ENCODE measurements around the gene BRSK2.

Gene BRSK2

DNA sequence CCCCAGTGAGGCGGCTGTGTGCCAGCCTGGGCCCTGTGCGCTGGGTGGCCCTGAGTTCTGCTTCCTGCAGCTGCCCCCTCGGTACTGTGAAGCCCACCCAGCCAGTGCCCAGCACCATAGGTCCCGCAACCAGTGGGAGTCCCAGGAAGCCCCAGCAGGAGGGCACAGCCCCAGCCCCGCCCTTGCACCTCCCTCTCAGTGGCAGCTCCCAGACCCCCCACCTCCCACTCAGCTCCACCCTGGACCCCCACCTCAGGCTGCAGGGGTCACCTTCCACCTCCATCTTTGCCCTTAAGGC, 66.0 kb downstream of the BRSK2 start:
- H3K27ac ChIP-seq (ENCODE audit: low read depth, low read length): no peak overlapping the region
- H3K4me3 ChIP-seq (ENCODE audit: low read depth in 1 of 5, low read length in 5 of 5): no peak overlapping the region
- peaks cover 0 to 26% (median 15%) of the 10 kb centered on the region in 5 donors for H3K27me3 ChIP-seq (ENCODE audit: control insufficient read depth in 5 of 5, insufficient read depth in 4 of 5, low read length in 5 of 5)
- H3K4me1 ChIP-seq (ENCODE audit: control insufficient read depth in 5 of 5, insufficient read depth in 5 of 5, low read length in 5 of 5): peaks cover 0 to 21% (median 8%) of the 10 kb centered on the region in 5 donors
- no peaks in the 10 kb centered on the region for H3K36me3 ChIP-seq (ENCODE audit: control insufficient read depth in 5 of 5, insufficient read depth in 5 of 5, low read length in 5 of 5)
- no peak overlapping the region for H3K9ac ChIP-seq (ENCODE audit: low read length in 5 of 5)
- no peaks in the 10 kb centered on the region for H3K9me3 ChIP-seq (ENCODE audit: control insufficient read depth in 5 of 5, low read length in 5 of 5)

- no peak overlapping the region for H3K9ac ChIP-seq (ENCODE audit: low read length in 5 of 5)
- no peaks in the 10 kb centered on the region for H3K36me3 ChIP-seq (ENCODE audit: control insufficient read depth in 5 of 5, insufficient read depth in 5 of 5, low read length in 5 of 5)
- no peak overlapping the region for H3K27ac ChIP-seq (ENCODE audit: low read depth, low read length)
- peaks cover 0 to 25% (median 11%) of the 10 kb centered on the region in 5 donors for H3K4me1 ChIP-seq (ENCODE audit: control insufficient read depth in 5 of 5, insufficient read depth in 5 of 5, low read length in 5 of 5)
- no peaks in the 10 kb centered on the region for H3K9me3 ChIP-seq (ENCODE audit: control insufficient read depth in 5 of 5, low read length in 5 of 5)
- H3K4me3 ChIP-seq (ENCODE audit: low read depth in 1 of 5, low read length in 5 of 5): no peak overlapping the region
- peaks cover 0 to 22% (median 14%) of the 10 kb centered on the region in 5 donors for H3K27me3 ChIP-seq (ENCODE audit: control insufficient read depth in 5 of 5, insufficient read depth in 4 of 5, low read length in 5 of 5)
Measured at GRCh38 chr11:1456176-1456575, 66.4 kb downstream of the BRSK2 start.

GRCh38 chr11:1456596-1457325, 67.0 kb downstream of the BRSK2 start:
- no peak overlapping the region for H3K9ac ChIP-seq (ENCODE audit: low read length in 5 of 5)
- no peaks in the 10 kb centered on the region for H3K36me3 ChIP-seq (ENCODE audit: control insufficient read depth in 5 of 5, insufficient read depth in 5 of 5, low read length in 5 of 5)
- no peak overlapping the region for H3K27ac ChIP-seq (ENCODE audit: low read depth, low read length)
- no peak overlapping the region for H3K4me3 ChIP-seq (ENCODE audit: low read depth in 1 of 5, low read length in 5 of 5)
- H3K4me1 ChIP-seq (ENCODE audit: control insufficient read depth in 5 of 5, insufficient read depth in 5 of 5, low read length in 5 of 5): peaks cover 0 to 25% (median 11%) of the 10 kb centered on the region in 5 donors
- no peaks in the 10 kb centered on the region for H3K9me3 ChIP-seq (ENCODE audit: control insufficient read depth in 5 of 5, low read length in 5 of 5)
- peaks cover 0 to 18% (median 12%) of the 10 kb centered on the region in 5 donors for H3K27me3 ChIP-seq (ENCODE audit: control insufficient read depth in 5 of 5, insufficient read depth in 4 of 5, low read length in 5 of 5)

GRCh38 chr11:1457326-1457680, 67.6 kb downstream of the BRSK2 start:
- Histone ChIP-seq H3K4me3 (ENCODE audit: low read depth in 1 of 5, low read length in 5 of 5) (no peak overlapping the region), H3K36me3 (ENCODE audit: control insufficient read depth in 5 of 5, insufficient read depth in 5 of 5, low read length in 5 of 5) (no peaks in the 10 kb centered on the region), H3K9ac (ENCODE audit: low read length in 5 of 5) (no peak overlapping the region), H3K4me1 (ENCODE audit: control insufficient read depth in 5 of 5, insufficient read depth in 5 of 5, low read length in 5 of 5) (peaks cover 0 to 25% (median 11%) of the 10 kb centered on the region in 5 donors), H3K27ac (ENCODE audit: low read depth, low read length) (no peak overlapping the region), H3K9me3 (ENCODE audit: control insufficient read depth in 5 of 5, low read length in 5 of 5) (no peaks in the 10 kb centered on the region), H3K27me3 (ENCODE audit: control insufficient read depth in 5 of 5, insufficient read depth in 4 of 5, low read length in 5 of 5) (peaks cover 0 to 14% (median 8%) of the 10 kb centered on the region in 5 donors)

GRCh38 chr11:1457856-1458255, 68.1 kb downstream of the BRSK2 start:
- no peaks in the 10 kb centered on the region for H3K36me3 ChIP-seq (ENCODE audit: control insufficient read depth in 5 of 5, insufficient read depth in 5 of 5, low read length in 5 of 5)
- no peak overlapping the region for H3K9ac ChIP-seq (ENCODE audit: low read length in 5 of 5)
- no peaks in the 10 kb centered on the region for H3K9me3 ChIP-seq (ENCODE audit: control insufficient read depth in 5 of 5, low read length in 5 of 5)
- peaks cover 0 to 25% (median 11%) of the 10 kb centered on the region in 5 donors for H3K4me1 ChIP-seq (ENCODE audit: control insufficient read depth in 5 of 5, insufficient read depth in 5 of 5, low read length in 5 of 5)
- H3K4me3 ChIP-seq (ENCODE audit: low read depth in 1 of 5, low read length in 5 of 5): no peak overlapping the region
- H3K27me3 ChIP-seq (ENCODE audit: control insufficient read depth in 5 of 5, insufficient read depth in 4 of 5, low read length in 5 of 5): peaks cover 0 to 8% (median 4%) of the 10 kb centered on the region in 5 donors
- H3K27ac ChIP-seq (ENCODE audit: low read depth, low read length): no peak overlapping the region

- Histone ChIP-seq H3K9ac (ENCODE audit: low read length in 5 of 5) (peak overlapping the region in 1 of 5 donors; percentile 30), H3K27ac (ENCODE audit: low read depth, low read length) (no peak overlapping the region), H3K9me3 (ENCODE audit: control insufficient read depth in 5 of 5, low read length in 5 of 5) (no peaks in the 10 kb centered on the region), H3K4me3 (ENCODE audit: low read depth in 1 of 5, low read length in 5 of 5) (no peak overlapping the region), H3K36me3 (ENCODE audit: control insufficient read depth in 5 of 5, insufficient read depth in 5 of 5, low read length in 5 of 5) (no peaks in the 10 kb centered on the region), H3K27me3 (ENCODE audit: control insufficient read depth in 5 of 5, insufficient read depth in 4 of 5, low read length in 5 of 5) (peaks cover 0 to under 1% (median 0%) of the 10 kb centered on the region in 5 donors), H3K4me1 (ENCODE audit: control insufficient read depth in 5 of 5, insufficient read depth in 5 of 5, low read length in 5 of 5) (peaks cover 0 to 25% (median 11%) of the 10 kb centered on the region in 5 donors)
Measured at GRCh38 chr11:1458340-1459218, 68.8 kb downstream of the BRSK2 start.

- Histone ChIP-seq H3K27me3 (ENCODE audit: control insufficient read depth in 5 of 5, insufficient read depth in 4 of 5, low read length in 5 of 5) (no peaks in the 10 kb centered on the region), H3K27ac (ENCODE audit: low read depth, low read length) (no peak overlapping the region), H3K36me3 (ENCODE audit: control insufficient read depth in 5 of 5, insufficient read depth in 5 of 5, low read length in 5 of 5) (no peaks in the 10 kb centered on the region), H3K4me1 (ENCODE audit: control insufficient read depth in 5 of 5, insufficient read depth in 5 of 5, low read length in 5 of 5) (peaks cover 0 to 25% (median 11%) of the 10 kb centered on the region in 5 donors), H3K4me3 (ENCODE audit: low read depth in 1 of 5, low read length in 5 of 5) (no peak overlapping the region), H3K9me3 (ENCODE audit: control insufficient read depth in 5 of 5, low read length in 5 of 5) (peaks cover 0 to under 1% (median 0%) of the 10 kb centered on the region in 5 donors), H3K9ac (ENCODE audit: low read length in 5 of 5) (no peak overlapping the region)
Measured at GRCh38 chr11:1459219-1459575, 69.5 kb downstream of the BRSK2 start.

DNA sequence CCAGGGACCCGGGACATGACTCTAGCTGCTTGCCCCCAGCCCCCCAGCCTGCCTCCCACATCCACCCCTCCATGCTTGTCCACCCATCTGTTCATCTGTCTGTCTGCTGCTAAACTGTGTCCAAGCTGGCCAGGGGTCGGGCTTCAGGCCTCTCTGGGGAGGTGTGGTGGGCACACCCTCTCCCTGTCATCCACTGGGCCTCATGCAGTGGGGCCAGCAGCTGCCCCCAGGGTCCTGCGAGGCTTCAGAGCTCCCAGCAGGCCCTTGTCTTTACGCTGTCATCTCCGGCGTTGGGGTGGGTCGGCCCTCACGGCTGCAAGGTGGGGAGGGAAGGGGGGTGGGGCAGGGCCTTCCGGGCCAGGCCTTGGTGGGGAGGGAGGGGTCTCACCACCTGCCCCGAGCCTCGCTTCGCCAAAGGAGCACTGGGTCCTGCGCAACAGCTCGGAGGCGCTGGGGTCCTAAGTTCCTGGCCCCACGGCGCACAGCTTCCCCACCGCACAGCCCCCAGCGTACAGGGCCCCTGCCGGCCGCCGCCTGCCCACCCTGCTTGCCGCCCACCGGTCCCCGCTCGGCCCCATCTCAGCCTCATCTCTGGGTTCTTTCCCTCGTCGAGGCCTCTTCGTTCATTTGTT, 70.1 kb downstream of the BRSK2 start:
- peaks cover 0 to 6% (median under 1%) of the 10 kb centered on the region in 5 donors for H3K36me3 ChIP-seq (ENCODE audit: control insufficient read depth in 5 of 5, insufficient read depth in 5 of 5, low read length in 5 of 5)
- no peak overlapping the region for H3K9ac ChIP-seq (ENCODE audit: low read length in 5 of 5)

GRCh38 chr11:1460396-1460985, 70.8 kb downstream of the BRSK2 start:
- H3K36me3 ChIP-seq (ENCODE audit: control insufficient read depth in 5 of 5, insufficient read depth in 5 of 5, low read length in 5 of 5): peaks cover 0 to 12% (median 7%) of the 10 kb centered on the region in 5 donors
- no peak overlapping the region for H3K4me3 ChIP-seq (ENCODE audit: low read depth in 1 of 5, low read length in 5 of 5)
- H3K9ac ChIP-seq (ENCODE audit: low read length in 5 of 5): no peak overlapping the region
- H3K27me3 ChIP-seq (ENCODE audit: control insufficient read depth in 5 of 5, insufficient read depth in 4 of 5, low read length in 5 of 5): no peaks in the 10 kb centered on the region
- peaks cover 0 to 4% (median 0%) of the 10 kb centered on the region in 5 donors for H3K9me3 ChIP-seq (ENCODE audit: control insufficient read depth in 5 of 5, low read length in 5 of 5)
- no peak overlapping the region for H3K27ac ChIP-seq (ENCODE audit: low read depth, low read length)
- H3K4me1 ChIP-seq (ENCODE audit: control insufficient read depth in 5 of 5, insufficient read depth in 5 of 5, low read length in 5 of 5): peaks cover 0 to 25% (median 11%) of the 10 kb centered on the region in 5 donors

More for the DNA sequence above, 70.1 kb downstream of the BRSK2 start:
- no peak overlapping the region for H3K4me3 ChIP-seq (ENCODE audit: low read depth in 1 of 5, low read length in 5 of 5)
- H3K27ac ChIP-seq (ENCODE audit: low read depth, low read length): no peak overlapping the region
- peaks cover 0 to 25% (median 11%) of the 10 kb centered on the region in 5 donors for H3K4me1 ChIP-seq (ENCODE audit: control insufficient read depth in 5 of 5, insufficient read depth in 5 of 5, low read length in 5 of 5)
- peaks cover 0 to 4% (median 0%) of the 10 kb centered on the region in 5 donors for H3K9me3 ChIP-seq (ENCODE audit: control insufficient read depth in 5 of 5, low read length in 5 of 5)
- H3K27me3 ChIP-seq (ENCODE audit: control insufficient read depth in 5 of 5, insufficient read depth in 4 of 5, low read length in 5 of 5): no peaks in the 10 kb centered on the region
